ENCODE measurements around the gene ATP13A2.

Gene ATP13A2

DNA sequence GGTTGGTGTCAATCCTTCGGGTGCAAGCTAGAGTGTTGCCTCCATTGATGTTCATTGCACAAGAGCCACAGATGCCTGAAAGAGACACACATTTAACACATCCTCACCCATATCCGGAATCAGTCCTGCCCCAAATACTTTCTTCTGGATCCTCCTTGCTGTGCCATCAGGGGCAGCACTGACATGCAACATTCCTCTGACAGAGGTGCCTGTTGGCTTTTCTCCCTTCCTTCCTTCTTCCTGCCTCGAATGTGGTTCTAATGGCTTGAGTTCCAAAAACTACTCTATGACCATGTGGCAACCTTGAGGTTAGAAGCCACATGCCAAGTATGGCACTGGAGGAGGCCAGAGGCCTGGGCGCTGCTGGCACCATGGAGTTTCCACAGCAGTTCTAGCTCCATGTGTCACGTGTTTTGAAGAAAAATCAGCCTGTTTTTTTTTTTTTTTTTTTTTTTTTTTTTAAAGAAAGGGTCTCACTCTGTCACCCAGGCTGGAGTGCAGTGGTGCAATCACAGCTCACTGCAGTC lies 17.0 kb upstream of the ATP13A2 start:
- no peak for DNase-seq (ENCODE audit: low spot score)

DNA sequence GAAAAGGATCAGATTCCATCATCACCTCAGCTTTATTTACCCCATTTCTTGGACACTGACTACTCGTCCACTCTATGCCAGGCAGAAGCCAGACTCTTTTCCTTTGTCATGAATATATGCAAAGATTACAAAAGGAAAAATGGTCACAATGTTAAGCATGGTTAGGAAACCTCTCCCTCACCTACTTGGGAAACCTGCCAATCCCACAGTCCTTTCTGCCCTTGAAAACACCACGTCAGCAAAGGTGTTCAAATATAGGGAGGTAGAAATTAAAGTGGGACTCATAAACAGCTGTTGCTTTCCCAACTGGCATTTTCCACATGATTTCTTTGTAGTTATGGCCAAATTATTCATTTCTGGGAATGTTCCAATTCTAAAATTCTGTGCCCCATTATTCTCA lies 16.2 kb upstream of the ATP13A2 start:
- no peak for DNase-seq (ENCODE audit: low spot score)

DNA sequence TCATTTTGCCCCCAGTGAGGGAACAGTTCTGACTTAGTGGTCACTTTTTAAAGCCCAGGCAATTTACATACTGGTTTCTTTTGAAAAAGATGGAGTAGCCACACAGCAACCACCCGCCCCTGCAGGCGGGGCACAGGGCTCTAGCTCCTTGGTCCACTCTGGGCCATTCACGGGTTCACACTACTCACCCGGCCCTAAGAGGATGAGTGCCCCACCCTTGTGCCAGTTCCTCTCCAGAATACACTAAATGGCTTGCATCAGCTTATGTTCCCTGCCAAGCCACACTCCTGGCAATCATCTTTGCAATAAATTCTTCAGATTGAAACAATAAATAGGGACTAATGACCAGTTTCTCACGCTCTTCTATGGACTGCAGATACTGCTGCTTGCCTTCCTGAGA lies 15.7 kb upstream of the ATP13A2 start:
- no peak for DNase-seq (ENCODE audit: low spot score)

DNA sequence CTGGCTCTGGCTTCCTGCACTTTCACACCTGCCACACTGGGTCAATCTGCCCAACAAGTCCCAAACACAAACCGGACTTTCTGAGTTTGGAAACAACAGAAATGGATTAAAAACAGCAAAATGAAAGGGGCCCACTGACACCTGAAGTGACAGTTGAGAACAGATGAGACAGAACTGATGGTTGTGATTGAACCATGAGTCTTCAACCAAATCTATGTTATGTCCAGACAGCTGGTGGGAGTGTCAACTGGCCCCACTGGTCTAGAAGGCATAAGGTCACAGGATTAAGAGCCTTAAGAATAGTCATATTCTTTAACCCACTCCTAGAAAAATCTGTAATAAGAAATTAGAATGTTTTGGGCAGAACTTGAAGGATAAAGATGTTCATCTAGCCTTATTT lies 13.0 kb upstream of the ATP13A2 start:
- DNase-seq (ENCODE audit: low spot score) = no peak

DNA sequence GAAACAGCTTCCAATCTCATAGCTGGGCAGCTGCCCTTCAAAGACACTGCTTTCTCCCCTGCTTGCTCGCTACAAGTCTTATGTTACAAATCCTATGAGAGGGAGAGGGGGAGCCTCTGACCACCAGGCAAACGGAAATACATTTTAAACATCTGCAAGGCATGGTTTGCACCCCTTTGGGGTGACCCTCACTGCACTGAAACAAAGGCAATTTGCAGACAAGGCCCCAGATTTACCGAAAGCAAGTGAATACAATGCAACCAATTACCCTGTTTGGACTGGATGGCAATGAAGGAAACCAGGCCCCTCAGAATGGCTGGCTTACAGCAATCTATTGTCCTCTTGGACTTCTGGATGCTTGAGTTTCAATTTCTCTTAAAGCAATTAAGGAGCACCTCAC lies 11.8 kb upstream of the ATP13A2 start:
- DNase-seq (ENCODE audit: low spot score) = no peak

DNA sequence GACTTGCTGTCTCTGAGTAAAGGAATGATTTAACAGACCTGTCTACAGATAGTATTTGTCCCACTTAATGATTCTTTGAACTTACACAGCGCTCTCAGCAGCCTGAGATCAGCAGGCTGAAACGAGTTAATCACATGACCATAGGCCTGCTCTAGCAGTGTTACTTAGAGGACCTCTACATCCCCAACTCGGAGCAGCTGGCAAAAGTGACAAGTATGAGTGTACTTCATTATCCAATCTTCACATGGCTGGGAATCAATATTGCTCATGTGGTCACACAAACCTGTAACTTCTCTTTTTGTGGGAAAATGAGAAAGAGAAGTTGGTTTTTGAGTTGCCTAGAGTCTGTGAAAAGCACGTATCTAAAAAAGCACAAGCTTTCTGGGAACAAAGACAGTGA lies 11.4 kb upstream of the ATP13A2 start:
- no peak for DNase-seq (ENCODE audit: low spot score)

DNA sequence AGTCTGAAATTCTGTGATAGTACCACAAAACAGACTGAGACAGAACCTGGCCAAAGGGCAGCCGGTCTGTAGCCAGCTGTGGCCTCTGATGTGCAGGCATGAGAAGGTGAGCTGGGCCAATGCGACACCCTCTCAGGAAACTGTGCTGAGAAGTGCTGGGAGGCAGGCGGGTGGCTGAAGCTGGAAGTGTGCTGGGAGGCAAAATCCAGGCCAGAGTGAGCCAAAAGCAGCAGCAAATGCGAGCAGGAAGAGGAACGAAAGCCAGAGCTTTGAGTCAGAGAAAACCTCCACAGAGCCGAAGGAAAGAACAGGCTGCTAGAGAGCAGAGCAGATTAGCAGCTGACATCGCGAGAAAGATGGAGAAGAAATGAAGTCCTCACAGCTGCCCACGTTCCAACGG lies 10.2 kb upstream of the ATP13A2 start:
- no peak for DNase-seq (ENCODE audit: low spot score)

DNA sequence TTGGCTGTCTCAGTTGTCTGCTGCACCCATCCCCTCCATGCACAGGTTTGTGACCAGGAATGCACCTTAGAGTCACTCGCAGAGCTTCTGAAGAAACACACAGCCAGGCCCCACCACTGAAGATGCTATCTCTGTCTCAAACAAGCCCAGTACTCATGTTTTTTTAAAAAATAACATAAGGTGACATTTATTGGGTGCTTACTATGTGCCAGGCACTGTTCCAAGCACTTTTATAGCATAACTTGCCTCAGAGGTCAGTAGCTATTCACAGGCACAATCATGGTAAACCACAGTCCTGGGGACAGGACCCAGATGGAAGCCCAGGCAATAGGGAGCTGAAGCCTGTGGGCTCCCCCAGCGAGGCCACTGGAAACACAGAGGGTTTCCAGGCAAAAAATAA lies 8.8 kb upstream of the ATP13A2 start:
- DNase-seq (ENCODE audit: low spot score) = no peak

DNA sequence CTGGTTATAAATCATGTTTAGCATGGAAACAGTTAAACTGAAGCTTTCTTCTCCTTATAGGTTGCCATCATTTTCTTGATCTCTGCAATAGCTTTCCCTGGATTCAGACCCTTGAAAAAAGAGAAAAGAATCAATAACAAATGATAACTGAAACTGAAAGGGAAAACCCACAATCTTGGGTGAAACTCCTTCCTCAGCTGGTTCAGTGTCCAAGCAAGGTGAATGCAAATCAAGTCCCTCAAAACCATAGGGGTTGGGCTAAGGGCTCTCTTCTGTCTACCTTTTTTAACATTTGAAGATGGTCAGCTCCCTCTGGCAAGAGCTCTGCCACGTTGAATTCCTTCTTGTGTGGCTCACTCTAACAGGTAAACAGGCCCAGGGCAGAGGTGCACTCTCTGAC lies 7.1 kb upstream of the ATP13A2 start:
- no peak for DNase-seq (ENCODE audit: low spot score)

DNA sequence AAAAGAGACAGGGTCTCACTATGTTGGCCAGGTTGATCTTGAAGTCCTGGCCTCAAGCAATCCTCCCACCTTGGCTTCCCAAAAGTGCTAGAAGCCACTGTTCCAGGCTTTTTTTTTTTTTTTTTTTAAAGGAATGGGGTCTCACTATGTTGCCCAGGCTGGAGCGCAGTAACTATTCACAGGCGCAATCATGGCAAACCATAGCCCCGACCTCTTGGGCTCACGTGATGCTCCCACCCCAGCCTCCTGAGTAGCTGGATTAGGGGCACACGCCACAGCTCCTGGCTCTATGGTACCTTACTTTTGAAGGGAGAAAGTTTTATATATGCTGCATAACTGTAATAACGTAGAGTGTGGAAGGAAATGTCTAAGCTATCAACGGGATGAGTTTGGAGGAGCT lies 5.7 kb upstream of the ATP13A2 start:
- no peak for DNase-seq (ENCODE audit: low spot score)

DNA sequence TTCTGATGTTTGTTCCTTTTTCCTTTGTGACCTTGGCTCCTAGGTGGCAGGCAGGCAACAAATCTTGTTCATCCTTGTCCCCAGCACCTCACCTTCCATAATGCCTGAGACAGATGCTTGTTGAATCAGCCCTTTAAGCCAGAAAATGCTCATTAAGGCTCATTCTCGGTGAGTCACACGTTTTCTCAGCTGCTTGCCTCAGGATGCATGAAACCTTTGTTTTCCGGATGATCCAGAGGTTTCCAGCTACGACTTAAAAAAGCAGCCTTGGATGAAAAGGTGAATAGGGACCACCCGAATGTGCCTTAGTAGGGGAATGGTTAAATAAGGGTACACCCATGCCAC lies 4.6 kb upstream of the ATP13A2 start:
- DNase-seq (ENCODE audit: low spot score) = no peak

DNA sequence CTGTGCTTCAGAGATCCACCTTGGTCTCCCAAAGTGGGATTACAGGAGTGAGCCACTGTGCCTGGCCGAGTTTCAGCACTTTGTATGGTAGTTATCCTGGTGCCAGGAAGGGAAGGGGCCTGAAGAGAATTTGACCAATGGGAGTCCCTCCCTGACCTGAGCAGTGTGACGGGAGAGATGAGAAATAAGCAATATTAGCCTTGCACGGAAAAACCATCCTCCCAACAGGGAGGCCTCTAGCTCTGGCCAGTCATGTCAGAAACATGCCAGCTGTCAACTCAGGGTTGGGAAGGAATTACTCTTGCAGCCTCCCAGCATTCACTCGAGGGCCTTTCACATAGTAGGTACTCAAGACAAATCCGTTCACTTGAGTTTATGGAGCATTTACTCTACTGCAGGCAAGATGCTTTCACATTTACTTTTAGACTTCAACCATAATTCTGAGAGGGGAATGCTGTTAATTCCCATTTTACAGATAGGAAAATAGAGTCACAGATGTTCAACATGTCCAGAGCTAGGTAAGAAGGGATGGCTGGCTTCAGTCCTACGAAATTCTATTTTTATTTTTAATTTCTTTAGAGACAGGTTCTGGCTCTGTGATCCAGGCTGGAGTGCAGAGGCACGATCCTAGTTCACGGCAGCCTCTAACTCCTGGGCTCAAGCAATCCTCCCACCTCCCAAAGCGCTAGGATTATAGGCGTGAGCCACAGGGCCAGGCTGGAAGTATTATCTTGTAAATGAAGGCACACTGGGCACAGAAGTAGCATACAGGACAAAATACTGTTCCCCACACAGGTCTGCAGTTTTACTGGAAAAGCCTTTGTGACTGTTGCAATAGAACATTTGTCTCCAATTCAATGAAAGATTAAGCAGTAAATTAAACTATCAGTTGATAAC lies 3.2 kb upstream of the ATP13A2 start:
- DNase-seq (ENCODE audit: low spot score) = no peak

DNA sequence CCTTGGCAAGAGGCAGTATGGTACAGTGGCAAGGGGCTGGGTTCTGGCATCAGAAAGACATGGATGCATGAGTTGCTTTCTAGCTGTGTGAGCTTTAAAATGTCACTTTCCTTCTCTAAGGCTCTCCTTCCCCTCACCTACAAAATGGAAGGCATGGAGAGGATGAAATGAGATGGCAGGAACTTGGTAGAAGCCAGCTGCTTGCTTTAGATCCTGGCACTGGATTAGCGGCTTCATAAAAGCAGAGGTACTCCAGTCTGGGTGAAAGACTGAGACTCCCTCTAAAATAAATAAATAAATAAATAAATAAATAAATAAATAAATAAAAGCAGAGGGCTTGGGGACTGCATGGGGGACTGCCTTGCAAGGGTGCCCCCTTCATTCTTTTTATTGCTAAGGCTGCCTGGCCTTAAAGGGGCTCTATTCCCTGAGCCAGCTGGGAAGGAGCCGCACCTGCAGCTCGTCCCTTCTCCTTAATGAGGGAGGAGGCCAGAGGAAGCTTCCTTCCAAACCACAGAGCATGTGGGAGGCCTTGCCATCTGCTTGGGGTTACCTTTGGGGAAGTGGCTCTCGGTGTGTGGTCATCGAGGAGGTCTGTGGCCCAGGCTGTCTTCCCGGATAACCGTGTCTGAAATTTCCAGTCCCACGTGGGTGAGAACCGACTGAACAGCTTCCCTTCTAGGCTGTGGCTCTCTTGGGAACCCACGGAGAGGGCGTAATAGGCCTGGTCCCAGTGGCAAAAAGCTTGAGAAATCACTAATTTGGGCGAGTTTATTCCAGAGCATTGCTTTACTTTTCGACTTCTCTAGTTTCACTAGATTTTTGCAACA lies 2.0 kb upstream of the ATP13A2 start:
- no peak for DNase-seq (ENCODE audit: low spot score)

DNA sequence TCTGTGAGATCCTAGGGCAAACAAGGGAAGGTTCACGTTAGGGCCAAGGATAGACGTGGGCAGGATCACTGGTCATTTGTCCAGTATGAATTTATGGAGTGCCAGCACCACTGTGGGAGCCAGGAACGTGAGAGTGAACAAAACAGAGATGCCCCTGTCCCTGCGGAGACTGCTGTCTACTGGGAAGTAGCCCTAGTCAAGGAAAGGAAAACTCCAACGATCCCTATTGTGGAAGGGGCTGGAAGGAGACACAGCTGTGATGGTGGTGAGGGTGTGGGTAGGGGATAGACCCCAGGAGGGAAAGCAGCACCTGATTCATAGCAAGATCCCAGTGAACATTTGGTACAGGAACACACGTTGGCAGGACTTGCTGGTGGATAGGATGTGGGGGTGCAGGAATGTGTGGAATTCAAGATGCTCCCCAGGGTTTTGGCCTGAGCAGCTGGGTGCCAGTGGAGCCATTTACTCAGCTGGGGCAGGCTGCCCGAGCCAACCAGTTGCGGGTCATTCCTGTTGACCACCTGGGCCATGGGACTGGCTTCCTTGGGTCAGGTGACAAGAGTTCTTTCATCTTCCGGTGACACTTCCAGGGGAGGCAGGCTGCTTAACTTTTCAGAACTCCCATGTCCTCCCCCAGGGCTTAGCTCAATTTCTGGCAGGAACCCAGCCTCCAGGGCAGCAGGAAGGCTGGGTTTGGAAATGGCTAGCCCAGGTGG lies 1.2 kb upstream of the ATP13A2 start:
- no peak for DNase-seq (ENCODE audit: low spot score)

DNA sequence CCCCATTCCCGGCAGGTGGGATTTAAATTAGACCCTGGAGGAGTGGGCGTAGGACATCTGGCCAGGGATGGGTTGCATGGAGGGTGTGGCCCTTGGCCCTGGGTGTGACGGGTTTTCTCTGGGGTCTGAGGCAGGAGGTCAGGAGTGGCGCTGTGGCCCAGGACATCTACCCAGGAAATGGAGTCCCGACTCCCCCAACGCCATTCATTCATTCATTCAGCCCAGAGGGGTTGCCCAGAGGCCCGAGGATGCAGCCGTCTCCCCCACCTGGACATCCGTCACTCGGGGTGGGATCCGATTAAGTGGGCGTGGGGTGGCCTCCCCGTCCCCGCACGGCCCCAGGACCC lies 663 bp downstream of the ATP13A2 start:
- no peak for DNase-seq (ENCODE audit: low spot score)

DNA sequence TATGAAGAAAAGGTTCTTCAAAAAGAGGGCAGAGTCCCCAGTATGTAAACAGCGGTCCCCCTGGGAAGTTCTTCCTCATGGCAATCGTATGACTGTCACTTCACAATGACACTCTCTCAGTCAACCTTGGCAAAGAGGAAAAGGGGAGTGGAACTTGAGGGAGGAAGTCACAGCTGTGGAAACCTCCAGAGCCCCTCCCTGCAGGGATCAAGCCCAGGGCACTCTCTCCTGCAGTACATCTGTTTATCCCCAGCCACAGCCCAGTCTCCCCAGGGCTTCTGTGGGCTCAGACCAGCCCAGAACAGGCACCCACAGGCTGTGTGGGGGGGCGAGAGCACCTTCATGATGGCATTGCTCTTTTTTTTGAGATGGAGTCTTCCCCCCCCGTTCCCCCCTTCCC lies 2.0 kb downstream of the ATP13A2 start:
- DNase-seq (ENCODE audit: low spot score) = no peak

DNA sequence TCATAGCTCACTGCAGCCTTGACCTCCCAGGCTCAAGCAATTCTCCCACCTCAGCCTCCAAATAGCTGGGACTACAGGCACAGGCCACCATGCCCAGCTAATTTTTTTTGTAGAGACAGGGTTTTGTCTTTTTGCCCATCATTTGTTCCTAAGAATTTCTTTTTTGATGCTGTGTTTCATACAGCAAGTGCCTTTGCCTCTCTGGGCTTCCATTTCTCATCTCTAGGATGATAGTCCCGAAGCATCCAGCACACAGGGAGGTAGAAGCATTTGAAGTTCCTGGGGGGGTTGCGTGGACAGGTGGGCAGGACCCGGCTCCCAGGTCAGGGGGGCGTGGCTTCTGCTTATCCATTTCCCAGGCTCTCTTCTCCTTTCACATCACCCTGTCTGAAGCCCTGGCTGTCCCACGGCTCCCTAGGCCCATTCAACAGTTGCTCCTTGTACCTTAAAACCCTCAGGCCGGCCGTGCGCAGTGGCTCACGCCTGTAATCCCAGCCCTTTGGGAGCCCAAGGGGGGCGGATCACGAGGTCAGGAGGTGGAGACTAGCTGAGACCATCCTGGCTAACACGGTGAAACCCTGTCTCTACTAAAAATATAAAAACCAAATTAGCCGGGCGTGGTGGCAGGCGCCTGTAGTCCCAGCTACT lies 3.4 kb downstream of the ATP13A2 start:
- no peak for DNase-seq (ENCODE audit: low spot score)

DNA sequence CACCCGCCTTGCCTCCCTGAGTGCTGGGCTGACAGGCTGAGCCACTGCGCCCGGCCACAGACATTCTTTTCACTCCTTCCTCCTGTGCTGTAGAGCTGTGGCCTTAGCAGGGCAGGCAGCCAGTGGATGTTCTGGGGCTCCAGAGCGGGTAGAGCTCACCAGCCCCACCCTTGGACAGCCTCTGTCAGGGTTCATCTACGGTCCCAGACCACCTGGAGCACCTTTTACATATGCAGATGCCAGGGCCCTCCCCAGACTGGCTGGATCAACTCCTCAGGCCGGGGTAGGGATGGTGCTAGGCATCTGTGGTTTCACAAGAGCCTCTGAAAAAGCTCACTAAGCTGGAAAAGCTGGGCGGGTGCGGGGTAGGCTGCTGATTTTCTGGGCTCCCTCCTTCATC lies 4.6 kb downstream of the ATP13A2 start:
- no peak for DNase-seq (ENCODE audit: low spot score)

DNA sequence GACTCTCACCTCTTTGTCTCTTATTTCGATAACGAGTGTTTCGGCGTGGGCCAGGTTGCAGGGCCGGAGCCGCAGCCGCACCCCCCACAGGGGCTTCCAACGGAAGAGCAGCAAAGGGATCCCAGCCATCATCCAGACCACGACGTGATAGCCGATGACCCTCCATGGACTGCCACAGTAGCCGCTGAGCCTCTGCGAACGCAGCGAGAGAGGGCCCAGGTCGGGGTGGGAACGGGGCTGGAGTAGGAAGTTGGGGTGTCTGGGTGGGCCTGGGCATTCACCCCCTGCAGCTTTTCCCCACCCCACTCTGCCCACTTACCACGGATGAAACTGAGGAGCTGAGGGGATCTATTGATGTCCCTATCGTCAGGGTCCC lies 6.4 kb downstream of the ATP13A2 start:
- no peak for DNase-seq (ENCODE audit: low spot score)

DNA sequence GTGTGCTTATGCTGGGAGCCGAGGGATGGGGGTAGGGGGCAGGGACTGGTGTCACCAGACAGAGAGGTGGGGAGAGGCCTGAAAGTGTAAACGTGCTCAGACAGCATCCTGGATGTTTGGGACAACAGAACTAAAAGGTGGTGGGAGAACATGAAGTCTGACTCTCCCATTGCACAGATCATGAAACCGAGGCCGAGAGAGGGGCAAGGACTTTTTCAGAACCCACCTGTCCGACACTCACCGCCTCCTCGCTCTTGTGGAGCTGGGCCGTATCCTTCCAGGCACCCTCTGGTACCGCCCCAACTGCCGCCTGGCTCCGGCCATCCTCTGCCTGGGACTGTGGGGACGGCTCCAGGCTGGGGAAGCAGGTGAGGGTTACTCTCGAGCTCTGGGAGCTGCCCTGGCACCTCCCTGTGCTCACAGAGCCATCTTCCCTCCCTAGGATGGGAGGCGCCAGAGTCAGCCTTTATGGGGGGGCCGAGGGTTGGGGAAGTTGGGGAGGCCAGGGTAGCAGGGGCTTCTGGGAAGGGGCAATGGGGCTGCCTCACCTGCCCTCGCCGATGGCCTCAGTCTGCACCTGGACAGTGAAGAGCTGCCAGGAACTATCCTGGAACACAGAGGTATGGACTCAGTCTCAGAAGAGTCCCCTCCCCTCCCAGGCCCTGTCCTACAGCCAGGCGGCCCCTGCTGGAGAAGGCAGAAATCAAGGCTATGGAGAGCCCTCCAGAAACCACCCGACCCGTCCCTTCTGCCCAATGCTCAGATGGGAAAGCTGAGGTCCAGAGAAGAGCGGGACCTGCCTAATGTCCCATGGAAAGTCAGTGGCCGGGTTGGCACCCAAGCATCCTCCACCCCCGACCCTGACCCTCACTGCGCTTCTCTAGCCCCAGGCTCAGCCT lies 7.0 kb downstream of the ATP13A2 start:
- DNase-seq (ENCODE audit: low spot score) = no peak

DNA sequence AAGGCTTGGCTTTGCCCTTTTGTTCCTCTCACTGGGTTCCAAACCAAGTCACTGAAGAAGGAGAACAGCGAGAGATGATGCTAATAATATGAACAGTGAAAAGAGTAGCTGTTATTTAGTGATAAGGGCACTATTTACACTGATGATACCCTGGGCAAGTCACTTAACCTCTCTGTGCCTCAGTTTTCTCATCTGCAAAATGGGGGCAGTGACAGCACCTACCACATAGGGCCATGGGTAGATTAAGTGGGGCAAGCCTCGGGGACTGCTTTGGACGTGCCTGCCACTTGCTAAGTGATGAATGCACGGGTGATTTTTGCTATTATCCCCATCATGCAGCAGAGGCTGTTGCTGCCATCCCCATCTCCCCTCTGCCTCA lies 9.2 kb downstream of the ATP13A2 start:
- DNase-seq (ENCODE audit: low spot score) = no peak

Measured in CD4-positive, alpha-beta T cell treated with Interleukin-15 for 4 hours (primary cell).